ENCODE results near the gene ALDH5A1. TPM values are rescaled to one million over a fixed set of nuclear protein-coding genes. Genes with fewer than 3 reads are reported as not detected.

The ALDH5A1 gene
- total RNA-seq, 4 donors from 2014 or later: 6.8 to 12.4 (median 9.1) TPM

DNA sequence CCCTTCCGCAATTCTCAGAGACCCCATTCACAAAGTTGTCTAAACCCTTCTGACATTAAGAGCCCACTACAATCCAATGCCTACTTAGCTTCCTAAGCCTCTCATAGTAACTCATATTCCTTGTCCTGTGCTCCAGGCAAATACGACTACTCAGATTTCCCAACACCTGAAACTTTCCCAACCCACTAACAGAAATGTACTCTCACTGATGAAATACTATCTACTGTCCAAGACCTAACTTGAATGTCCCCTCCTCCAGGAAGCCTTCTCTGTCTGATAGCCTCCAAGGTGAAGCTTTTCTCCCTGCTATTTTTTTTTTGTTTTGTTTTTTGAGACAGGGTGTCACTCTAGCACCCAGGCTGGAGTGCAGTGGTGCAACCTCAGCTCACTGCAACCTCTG, 35.8 kb upstream of the ALDH5A1 start:
- Histone ChIP-seq H3K4me3 (no peak overlapping the region), H3K36me3 (no peaks in the 10 kb centered on the region), H3K9me3 (no peaks in the 10 kb centered on the region), H3K27me3 (no peaks in the 10 kb centered on the region), H3K4me1 (no peaks in the 10 kb centered on the region), H3K27ac (no peak overlapping the region)
- no peak for DNase-seq
- no peak for TF ChIP-seq POLR2A (IDR thresholded peaks at IDR 0.05)
- TF ChIP-seq, protein P1, sequence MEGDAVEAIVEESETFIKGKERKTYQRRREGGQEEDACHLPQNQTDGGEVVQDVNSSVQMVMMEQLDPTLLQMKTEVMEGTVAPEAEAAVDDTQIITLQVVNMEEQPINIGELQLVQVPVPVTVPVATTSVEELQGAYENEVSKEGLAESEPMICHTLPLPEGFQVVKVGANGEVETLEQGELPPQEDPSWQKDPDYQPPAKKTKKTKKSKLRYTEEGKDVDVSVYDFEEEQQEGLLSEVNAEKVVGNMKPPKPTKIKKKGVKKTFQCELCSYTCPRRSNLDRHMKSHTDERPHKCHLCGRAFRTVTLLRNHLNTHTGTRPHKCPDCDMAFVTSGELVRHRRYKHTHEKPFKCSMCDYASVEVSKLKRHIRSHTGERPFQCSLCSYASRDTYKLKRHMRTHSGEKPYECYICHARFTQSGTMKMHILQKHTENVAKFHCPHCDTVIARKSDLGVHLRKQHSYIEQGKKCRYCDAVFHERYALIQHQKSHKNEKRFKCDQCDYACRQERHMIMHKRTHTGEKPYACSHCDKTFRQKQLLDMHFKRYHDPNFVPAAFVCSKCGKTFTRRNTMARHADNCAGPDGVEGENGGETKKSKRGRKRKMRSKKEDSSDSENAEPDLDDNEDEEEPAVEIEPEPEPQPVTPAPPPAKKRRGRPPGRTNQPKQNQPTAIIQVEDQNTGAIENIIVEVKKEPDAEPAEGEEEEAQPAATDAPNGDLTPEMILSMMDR (IDR thresholded peaks at IDR 0.05): no peak
- intact Hi-C loops (cut with DNase I; ENCODE audit: low total_unique reads): no loop called here

DNA sequence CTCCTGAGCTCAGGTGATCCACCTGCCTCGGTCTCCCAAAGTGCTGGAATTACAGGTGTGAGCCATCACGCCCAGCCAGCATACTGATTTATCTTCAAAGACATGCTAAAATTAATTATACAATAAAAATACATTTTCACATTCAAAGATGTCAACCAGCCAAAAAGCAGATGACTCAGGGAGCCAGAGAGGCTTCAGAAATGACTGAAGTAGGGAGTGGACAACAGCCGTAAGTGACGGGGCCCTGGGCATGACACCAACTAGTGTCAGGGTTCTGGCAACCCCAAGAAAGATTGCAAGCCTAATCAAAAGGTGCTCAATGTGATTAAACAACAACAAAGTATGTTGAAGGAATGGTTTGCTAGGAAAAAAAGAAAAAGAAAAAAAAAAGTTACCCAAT, 33.8 kb upstream of the ALDH5A1 start:
- DNase-seq: no peak
- TF ChIP-seq, protein P1 (IDR thresholded peaks at IDR 0.05): no peak
- no peak for TF ChIP-seq POLR2A (IDR thresholded peaks at IDR 0.05)
- H3K9me3 ChIP-seq: no peaks in the 10 kb centered on the region

DNA sequence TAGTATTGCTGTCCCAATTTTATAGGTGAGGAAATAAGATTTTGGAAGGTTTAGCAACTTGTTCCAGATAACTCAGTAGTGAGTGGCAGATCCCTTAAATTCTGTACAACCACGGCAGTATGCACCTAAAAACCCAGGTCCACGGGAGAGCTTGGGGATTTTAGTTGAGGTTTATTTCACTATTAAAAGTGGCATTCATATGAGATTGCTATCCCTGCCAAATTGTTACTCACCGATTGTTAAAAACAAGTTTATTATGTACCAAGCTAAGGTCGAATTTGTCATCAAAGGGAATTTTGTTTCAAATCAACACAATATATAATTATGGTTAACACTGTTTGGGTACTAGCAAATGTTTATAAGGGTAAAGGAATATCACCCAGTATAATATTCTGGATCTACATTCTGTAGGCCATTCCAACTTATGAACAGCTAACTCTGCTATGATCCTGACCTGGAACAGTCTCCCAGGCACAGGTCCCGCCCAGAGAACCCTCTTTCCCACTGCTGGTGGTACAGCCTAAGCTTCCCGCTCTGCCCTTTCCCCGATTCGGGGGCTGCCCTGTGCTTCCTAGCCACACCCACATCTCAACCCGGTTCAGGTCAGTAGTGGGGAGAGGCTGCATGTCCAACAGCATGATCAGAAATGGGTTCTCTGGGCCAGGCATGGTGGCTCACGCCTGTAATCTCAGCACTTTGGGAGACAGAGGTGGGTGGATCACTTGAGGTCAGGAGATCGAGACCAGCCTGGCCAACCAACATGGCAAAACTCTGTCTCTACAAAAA, 30.3 kb upstream of the ALDH5A1 start:
- intact Hi-C loops (cut with DNase I; ENCODE audit: low total_unique reads): no loop called here
- no peak for TF ChIP-seq POLR2A (IDR thresholded peaks at IDR 0.05)
- TF ChIP-seq, protein P1 (IDR thresholded peaks at IDR 0.05): no peak

More for the DNA sequence above, 33.8 kb upstream of the ALDH5A1 start:
- no peak overlapping the region for H3K27ac ChIP-seq
- intact Hi-C loops (cut with DNase I; ENCODE audit: low total_unique reads): no loop called here
- H3K36me3 ChIP-seq: no peaks in the 10 kb centered on the region
- H3K4me3 ChIP-seq: no peak overlapping the region
- no peaks in the 10 kb centered on the region for H3K4me1 ChIP-seq
- H3K27me3 ChIP-seq: no peaks in the 10 kb centered on the region

DNA sequence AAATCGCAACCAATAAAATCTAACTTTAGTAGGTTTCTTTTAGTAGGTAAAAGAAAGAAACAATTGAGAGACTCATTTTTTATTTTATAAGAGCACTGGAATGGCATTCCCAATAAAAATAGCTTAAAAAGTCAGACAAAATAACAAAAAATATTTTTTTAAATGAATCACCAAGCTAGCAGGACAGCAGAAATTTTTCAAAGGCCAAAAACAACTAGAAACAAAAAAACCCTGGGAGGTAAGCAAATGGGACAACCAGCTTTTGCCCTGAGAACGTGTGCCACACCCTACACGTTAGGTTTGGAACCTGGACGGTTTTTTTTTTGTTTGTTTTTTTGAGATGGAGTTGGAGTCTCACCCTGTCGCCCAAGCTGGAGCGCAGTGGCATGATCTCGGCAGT, 25.0 kb upstream of the ALDH5A1 start:
- Histone ChIP-seq H3K9me3 (no peaks in the 10 kb centered on the region), H3K4me1 (no peaks in the 10 kb centered on the region), H3K36me3 (no peaks in the 10 kb centered on the region), H3K4me3 (no peak overlapping the region), H3K27me3 (no peaks in the 10 kb centered on the region), H3K27ac (no peak overlapping the region)
- intact Hi-C loops (cut with DNase I; ENCODE audit: low total_unique reads): no loop called here
- no peak for TF ChIP-seq POLR2A (IDR thresholded peaks at IDR 0.05)
- TF ChIP-seq, protein P1 (IDR thresholded peaks at IDR 0.05): no peak
- no peak for DNase-seq

More for the DNA sequence above, 30.3 kb upstream of the ALDH5A1 start:
- no peaks in the 10 kb centered on the region for H3K4me1 ChIP-seq
- no peak for DNase-seq
- no peaks in the 10 kb centered on the region for H3K27me3 ChIP-seq
- H3K27ac ChIP-seq: no peak overlapping the region
- no peaks in the 10 kb centered on the region for H3K36me3 ChIP-seq
- no peak overlapping the region for H3K4me3 ChIP-seq
- H3K9me3 ChIP-seq: no peaks in the 10 kb centered on the region

DNA sequence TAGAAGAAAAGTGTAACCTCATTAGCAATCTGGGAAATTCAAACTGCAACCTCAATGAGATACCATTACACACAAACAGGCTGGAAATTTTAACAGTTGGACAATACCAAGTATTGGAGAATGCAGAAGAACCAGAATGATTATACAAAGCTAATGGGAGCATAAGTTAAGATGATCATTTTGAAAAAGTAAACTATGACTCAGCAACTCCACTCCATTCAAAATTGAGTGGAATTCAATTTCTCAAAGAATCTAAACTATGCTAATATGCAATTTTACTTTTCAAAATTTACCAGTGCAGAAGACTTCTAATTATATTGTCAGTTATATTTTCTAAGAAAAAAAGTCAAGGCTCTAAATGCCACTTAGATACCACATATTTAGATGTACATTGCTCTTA, 22.6 kb upstream of the ALDH5A1 start:
- Histone ChIP-seq H3K36me3 (no peaks in the 10 kb centered on the region), H3K27ac (no peak overlapping the region), H3K4me3 (no peak overlapping the region), H3K27me3 (no peaks in the 10 kb centered on the region), H3K4me1 (no peaks in the 10 kb centered on the region), H3K9me3 (no peaks in the 10 kb centered on the region)
- intact Hi-C loops (cut with DNase I; ENCODE audit: low total_unique reads): no loop called here
- TF ChIP-seq POLR2A (IDR thresholded peaks at IDR 0.05): no peak
- TF ChIP-seq, protein P1 (IDR thresholded peaks at IDR 0.05): no peak
- DNase-seq: no peak

Data from uterus (tissue), 4 donors.